GM23338 (cell line): ENCODE data around the gene CANX. TPM values are rescaled to one million over a fixed set of nuclear protein-coding genes. Genes with fewer than 3 reads are reported as not detected.

Source experiments
- ATAC-seq: fragments of 200-7000 bp; cut with Tn5 transposase; 3 replicates; pipeline ENCODE4 v1.9.1; 2020
- DNase-seq: peaks from one replicate; pipeline ENCODE4 v3.0.0-alpha.2; 2015; ENCODE audit warnings: low spot score
- H2AFZ ChIP-seq: fragments of 200-600 bp; sonication (generic); 2 replicates; pipeline ENCODE4 v1.8.0; 2016; ENCODE audit warnings: antibody characterized with exemption, mild to moderate bottlenecking, moderate library complexity
- H3F3A ChIP-seq: fragments of 200-600 bp; sonication (generic); replicated peaks from 2 replicates; pipeline ENCODE4 v1.8.0; 2017; ENCODE audit warnings: antibody characterized with exemption, mixed run types, low read depth
- H3K27ac ChIP-seq: fragments of 200-600 bp; sonication (generic); 2 replicates; pipeline ENCODE4 v1.6.1; 2016; ENCODE audit warnings: low read depth
- H3K27me3 ChIP-seq: fragments of 200-600 bp; sonication (generic); 2 replicates; pipeline ENCODE4 v1.8.0; 2016; ENCODE audit warnings: mild to moderate bottlenecking, mixed run types, moderate library complexity; ENCODE audit not compliant: insufficient read depth
- H3K36me3 ChIP-seq: fragments of 200-600 bp; sonication (generic); 2 replicates; pipeline ENCODE4 v1.8.0; 2016; ENCODE audit warnings: mild to moderate bottlenecking; ENCODE audit not compliant: insufficient read depth
- H3K4me1 ChIP-seq: fragments of 200-600 bp; sonication (generic); 2 replicates; pipeline ENCODE4 v1.8.0; 2016; ENCODE audit warnings: mild to moderate bottlenecking, moderate library complexity; ENCODE audit not compliant: insufficient read depth
- H3K4me2 ChIP-seq: fragments of 200-600 bp; sonication (generic); 2 replicates; pipeline ENCODE4 v1.7.1; 2017; ENCODE audit warnings: mixed run types
- H3K4me3 ChIP-seq: fragments of 200-600 bp; sonication (generic); 2 replicates; pipeline ENCODE4 v1.6.1; 2016; ENCODE audit warnings: mixed run types
- H3K79me2 ChIP-seq: fragments of 200-600 bp; sonication (generic); replicated peaks from 2 replicates; pipeline ENCODE4 v1.8.0; 2017; ENCODE audit warnings: mild to moderate bottlenecking; ENCODE audit not compliant: insufficient read depth
- H3K9me2 ChIP-seq: fragments of 200-600 bp; sonication (generic); 2 replicates; pipeline ENCODE4 v1.8.0; 2017; ENCODE audit not compliant: insufficient read depth
- H4K20me1 ChIP-seq: fragments of 200-600 bp; sonication (generic); replicated peaks from 2 replicates; pipeline ENCODE4 v1.8.0; 2017; ENCODE audit warnings: mild to moderate bottlenecking; ENCODE audit not compliant: insufficient read depth
- H3K27ac Mint-ChIP-seq: 2 replicates; pipeline ENCODE4 v1.8.0; 2020; ENCODE audit warnings: inconsistent platforms, mild to moderate bottlenecking, moderate library complexity, mixed read lengths
- H3K27me3 Mint-ChIP-seq: 3 replicates; pipeline ENCODE4 v1.8.0; 2022; ENCODE audit warnings: low read depth, mild to moderate bottlenecking, moderate library complexity, mixed read lengths, inconsistent platforms; ENCODE audit not compliant: insufficient read depth, poor library complexity
- H3K36me3 Mint-ChIP-seq: 3 replicates; pipeline ENCODE4 v1.8.0; 2021; ENCODE audit warnings: low read depth, mild to moderate bottlenecking, inconsistent platforms, moderate library complexity, mixed read lengths
- H3K4me1 Mint-ChIP-seq: 3 replicates; pipeline ENCODE4 v1.8.0; 2020; ENCODE audit warnings: mild to moderate bottlenecking, inconsistent platforms, mixed read lengths
- H3K4me3 Mint-ChIP-seq: 3 replicates; pipeline ENCODE4 v1.8.0; 2021; ENCODE audit warnings: moderate library complexity, mild to moderate bottlenecking, inconsistent platforms, mixed read lengths
- H3K9me3 Mint-ChIP-seq: 3 replicates; pipeline ENCODE4 v1.8.0; 2020; ENCODE audit warnings: moderate library complexity, mild to moderate bottlenecking, inconsistent platforms, mixed read lengths
- EZH2phosphoT487 ChIP-seq: fragments of 200-600 bp; sonication (generic); IDR thresholded peaks from one replicate; pipeline ENCODE4 v1.8.1; 2018; ENCODE audit warnings: antibody characterized with exemption; ENCODE audit not compliant: unreplicated experiment
- JUNB ChIP-seq: IDR thresholded peaks from one replicate; pipeline ENCODE4 v1.6.1; 2016; ENCODE audit warnings: antibody characterized with exemption; ENCODE audit not compliant: unreplicated experiment
- STAT1 ChIP-seq: IDR thresholded peaks from one replicate; pipeline ENCODE4 v1.6.1; 2016; ENCODE audit warnings: antibody characterized with exemption; ENCODE audit not compliant: unreplicated experiment
- polyA plus RNA-seq: library from polyadenylated mRNA; unstranded; fragments of >200 nt; fragmentation: Nextera tagmentation; extraction: Ambion mirVana; gene quantifications from 2 replicates; pipeline ENCODE4 v1.2.1, GENCODE V29; 2016
- total RNA-seq: library from RNA; depleted of rRNA; stranded (reverse); fragments of >200 nt; shearing (Covaris generic); gene quantifications from 2 replicates; pipeline ENCODE4 v1.2.3, GENCODE V29; 2014
- TF ChIP-seq, protein P1 (sequence below), 2 experiments: fragments of 200-600 bp in 1 of 2; sonication (generic) in 1 of 2; conservative IDR thresholded peaks; 2 replicates each; pipeline versions ENCODE4 v1.5.1 to v1.6.1; 2016 to 2017; ENCODE audit warnings: antibody characterized with exemption in 2 of 2, low read depth in 2 of 2, mild to moderate bottlenecking in 2 of 2, moderate library complexity in 1 of 2
- TF ChIP-seq, protein P2 (sequence below): fragments of 250-450 bp; sonication (Bioruptor Pico); IDR thresholded peaks from 2 replicates; pipeline ENCODE4 v1.5.0; 2020; ENCODE audit warnings: mild to moderate bottlenecking, moderate library complexity

CANX gene
- total and polyA plus RNA-seq, 2 experiments from 2014 or later = 177 to 530 TPM

DNA sequence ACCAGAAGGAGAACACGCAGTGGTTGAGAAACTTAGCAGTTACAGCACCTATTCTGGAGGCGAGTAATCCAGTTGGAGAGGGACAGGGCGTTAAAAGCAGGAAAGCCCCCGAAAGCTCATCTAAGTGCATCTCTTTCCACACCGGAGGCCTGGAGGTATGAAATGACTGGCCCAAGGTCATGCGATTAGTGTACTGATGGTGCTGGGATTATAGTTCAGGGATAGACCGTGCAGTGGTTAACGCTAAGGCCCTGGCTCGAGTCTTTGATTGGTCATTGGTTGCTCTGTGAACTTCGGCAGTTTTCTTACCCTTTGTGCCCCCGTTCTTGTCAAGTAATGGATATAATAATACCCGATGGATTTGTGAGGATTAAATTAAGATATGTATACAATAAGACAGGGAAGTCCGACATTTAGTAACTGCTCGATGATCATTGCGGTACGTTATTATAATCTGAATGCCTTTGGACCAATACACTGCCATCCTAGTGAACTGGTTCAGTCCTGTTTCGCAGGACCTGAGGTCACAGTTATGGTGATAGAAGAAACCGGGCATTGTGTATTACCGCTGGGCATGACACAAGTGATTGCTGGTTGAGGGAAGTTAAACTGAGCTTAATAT is 960 bp downstream of the CANX start:
- Histone ChIP-seq H3K4me2 (peak overlapping the region; percentile 90), H3K27ac (peak overlapping the region; percentile 90), H3K4me1 (peaks cover 27% of the 10 kb centered on the region), H3K9me2 (no peaks in the 10 kb centered on the region), H3K4me3 (peak overlapping the region; percentile 100), H3K79me2 (peaks cover 60% of the 10 kb centered on the region), H3F3A (peaks cover 4% of the 10 kb centered on the region; the same call in 1 of the 2 replicates), H3K27me3 (no peaks in the 10 kb centered on the region; the same call in 1 of the 2 replicates), H4K20me1 (peaks cover 42% of the 10 kb centered on the region), H3K36me3 (peaks cover 5% of the 10 kb centered on the region; the same call in 1 of the 2 replicates), H2AFZ (no peak overlapping the region)
- Mint-ChIP-seq H3K4me1 (peaks cover 22% of the 10 kb centered on the region), H3K9me3 (no peaks in the 10 kb centered on the region; the same call in 2 of the 3 replicates), H3K36me3 (peaks cover 48% of the 10 kb centered on the region), H3K27me3 (peaks cover 20% of the 10 kb centered on the region), H3K27ac (peak overlapping the region; percentile 98), H3K4me3 (peak overlapping the region; percentile 99)
- no peak for TF ChIP-seq JUNB
- TF ChIP-seq, protein P1, sequence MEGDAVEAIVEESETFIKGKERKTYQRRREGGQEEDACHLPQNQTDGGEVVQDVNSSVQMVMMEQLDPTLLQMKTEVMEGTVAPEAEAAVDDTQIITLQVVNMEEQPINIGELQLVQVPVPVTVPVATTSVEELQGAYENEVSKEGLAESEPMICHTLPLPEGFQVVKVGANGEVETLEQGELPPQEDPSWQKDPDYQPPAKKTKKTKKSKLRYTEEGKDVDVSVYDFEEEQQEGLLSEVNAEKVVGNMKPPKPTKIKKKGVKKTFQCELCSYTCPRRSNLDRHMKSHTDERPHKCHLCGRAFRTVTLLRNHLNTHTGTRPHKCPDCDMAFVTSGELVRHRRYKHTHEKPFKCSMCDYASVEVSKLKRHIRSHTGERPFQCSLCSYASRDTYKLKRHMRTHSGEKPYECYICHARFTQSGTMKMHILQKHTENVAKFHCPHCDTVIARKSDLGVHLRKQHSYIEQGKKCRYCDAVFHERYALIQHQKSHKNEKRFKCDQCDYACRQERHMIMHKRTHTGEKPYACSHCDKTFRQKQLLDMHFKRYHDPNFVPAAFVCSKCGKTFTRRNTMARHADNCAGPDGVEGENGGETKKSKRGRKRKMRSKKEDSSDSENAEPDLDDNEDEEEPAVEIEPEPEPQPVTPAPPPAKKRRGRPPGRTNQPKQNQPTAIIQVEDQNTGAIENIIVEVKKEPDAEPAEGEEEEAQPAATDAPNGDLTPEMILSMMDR (conservative IDR thresholded peaks at IDR 0.05; ENCODE audit: low read depth in 2 of 2) = no peak
- TF ChIP-seq, protein P2, sequence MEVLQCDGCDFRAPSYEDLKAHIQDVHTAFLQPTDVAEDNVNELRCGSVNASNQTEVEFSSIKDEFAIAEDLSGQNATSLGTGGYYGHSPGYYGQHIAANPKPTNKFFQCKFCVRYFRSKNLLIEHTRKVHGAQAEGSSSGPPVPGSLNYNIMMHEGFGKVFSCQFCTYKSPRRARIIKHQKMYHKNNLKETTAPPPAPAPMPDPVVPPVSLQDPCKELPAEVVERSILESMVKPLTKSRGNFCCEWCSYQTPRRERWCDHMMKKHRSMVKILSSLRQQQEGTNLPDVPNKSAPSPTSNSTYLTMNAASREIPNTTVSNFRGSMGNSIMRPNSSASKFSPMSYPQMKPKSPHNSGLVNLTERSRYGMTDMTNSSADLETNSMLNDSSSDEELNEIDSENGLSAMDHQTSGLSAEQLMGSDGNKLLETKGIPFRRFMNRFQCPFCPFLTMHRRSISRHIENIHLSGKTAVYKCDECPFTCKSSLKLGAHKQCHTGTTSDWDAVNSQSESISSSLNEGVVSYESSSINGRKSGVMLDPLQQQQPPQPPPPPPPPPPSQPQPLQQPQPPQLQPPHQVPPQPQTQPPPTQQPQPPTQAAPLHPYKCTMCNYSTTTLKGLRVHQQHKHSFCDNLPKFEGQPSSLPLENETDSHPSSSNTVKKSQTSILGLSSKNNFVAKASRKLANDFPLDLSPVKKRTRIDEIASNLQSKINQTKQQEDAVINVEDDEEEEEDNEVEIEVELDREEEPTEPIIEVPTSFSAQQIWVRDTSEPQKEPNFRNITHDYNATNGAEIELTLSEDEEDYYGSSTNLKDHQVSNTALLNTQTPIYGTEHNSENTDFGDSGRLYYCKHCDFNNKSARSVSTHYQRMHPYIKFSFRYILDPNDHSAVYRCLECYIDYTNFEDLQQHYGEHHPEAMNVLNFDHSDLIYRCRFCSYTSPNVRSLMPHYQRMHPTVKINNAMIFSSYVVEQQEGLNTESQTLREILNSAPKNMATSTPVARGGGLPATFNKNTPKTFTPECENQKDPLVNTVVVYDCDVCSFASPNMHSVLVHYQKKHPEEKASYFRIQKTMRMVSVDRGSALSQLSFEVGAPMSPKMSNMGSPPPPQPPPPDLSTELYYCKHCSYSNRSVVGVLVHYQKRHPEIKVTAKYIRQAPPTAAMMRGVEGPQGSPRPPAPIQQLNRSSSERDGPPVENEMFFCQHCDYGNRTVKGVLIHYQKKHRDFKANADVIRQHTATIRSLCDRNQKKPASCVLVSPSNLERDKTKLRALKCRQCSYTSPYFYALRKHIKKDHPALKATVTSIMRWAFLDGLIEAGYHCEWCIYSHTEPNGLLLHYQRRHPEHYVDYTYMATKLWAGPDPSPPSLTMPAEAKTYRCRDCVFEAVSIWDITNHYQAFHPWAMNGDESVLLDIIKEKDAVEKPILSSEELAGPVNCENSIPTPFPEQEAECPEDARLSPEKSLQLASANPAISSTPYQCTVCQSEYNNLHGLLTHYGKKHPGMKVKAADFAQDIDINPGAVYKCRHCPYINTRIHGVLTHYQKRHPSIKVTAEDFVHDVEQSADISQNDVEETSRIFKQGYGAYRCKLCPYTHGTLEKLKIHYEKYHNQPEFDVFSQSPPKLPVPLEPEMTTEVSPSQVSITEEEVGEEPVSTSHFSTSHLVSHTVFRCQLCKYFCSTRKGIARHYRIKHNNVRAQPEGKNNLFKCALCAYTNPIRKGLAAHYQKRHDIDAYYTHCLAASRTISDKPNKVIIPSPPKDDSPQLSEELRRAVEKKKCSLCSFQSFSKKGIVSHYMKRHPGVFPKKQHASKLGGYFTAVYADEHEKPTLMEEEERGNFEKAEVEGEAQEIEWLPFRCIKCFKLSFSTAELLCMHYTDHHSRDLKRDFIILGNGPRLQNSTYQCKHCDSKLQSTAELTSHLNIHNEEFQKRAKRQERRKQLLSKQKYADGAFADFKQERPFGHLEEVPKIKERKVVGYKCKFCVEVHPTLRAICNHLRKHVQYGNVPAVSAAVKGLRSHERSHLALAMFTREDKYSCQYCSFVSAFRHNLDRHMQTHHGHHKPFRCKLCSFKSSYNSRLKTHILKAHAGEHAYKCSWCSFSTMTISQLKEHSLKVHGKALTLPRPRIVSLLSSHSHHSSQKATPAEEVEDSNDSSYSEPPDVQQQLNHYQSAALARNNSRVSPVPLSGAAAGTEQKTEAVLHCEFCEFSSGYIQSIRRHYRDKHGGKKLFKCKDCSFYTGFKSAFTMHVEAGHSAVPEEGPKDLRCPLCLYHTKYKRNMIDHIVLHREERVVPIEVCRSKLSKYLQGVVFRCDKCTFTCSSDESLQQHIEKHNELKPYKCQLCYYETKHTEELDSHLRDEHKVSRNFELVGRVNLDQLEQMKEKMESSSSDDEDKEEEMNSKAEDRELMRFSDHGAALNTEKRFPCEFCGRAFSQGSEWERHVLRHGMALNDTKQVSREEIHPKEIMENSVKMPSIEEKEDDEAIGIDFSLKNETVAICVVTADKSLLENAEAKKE (CRISPR knock-in tag) = no peak
- TF ChIP-seq EZH2phosphoT487 = no peak
- no peak for TF ChIP-seq STAT1
- DNase-seq (peak; percentile 17), ATAC-seq (no peak)
